Spinal cord (tissue), 10 donors: ENCODE data around the gene TBC1D10A. TPM values are rescaled to one million over a fixed set of nuclear protein-coding genes. Genes with fewer than 3 reads are reported as not detected.

Experiments
- DNase-seq, 6 donors: peaks; one replicate each; pipeline versions ENCODE4 v3.0.0 to v3.0.0-alpha.2; 2013 to 2015; ENCODE audit warnings: low spot score in 6 of 6, low read depth in 4 of 6
- H3K27ac ChIP-seq: one replicate; pipeline ENCODE4 v1.5.1; 2013; ENCODE audit warnings: low read depth, low read length, control low read depth
- H3K27me3 ChIP-seq: one replicate; pipeline ENCODE4 v1.6.1; 2013; ENCODE audit warnings: low read length; ENCODE audit not compliant: control insufficient read depth, insufficient read depth
- H3K36me3 ChIP-seq: one replicate; pipeline ENCODE4 v1.6.1; 2013; ENCODE audit warnings: low read length; ENCODE audit not compliant: control insufficient read depth, insufficient read depth
- H3K4me1 ChIP-seq: one replicate; pipeline ENCODE4 v1.6.1; 2013; ENCODE audit warnings: low read length; ENCODE audit not compliant: control insufficient read depth, insufficient read depth
- H3K4me3 ChIP-seq: one replicate; pipeline ENCODE4 v1.5.1; 2013; ENCODE audit warnings: low read depth, low read length, control low read depth
- H3K9me3 ChIP-seq: one replicate; pipeline ENCODE4 v1.6.1; 2013; ENCODE audit warnings: low read length; ENCODE audit not compliant: control insufficient read depth, insufficient read depth
- WGBS: methylation state at CpG from one replicate; pipeline ENCODE4 v1.1.5; 2013; ENCODE audit warnings: missing lambda C conversion rate; ENCODE audit not compliant: insufficient coverage; 5-methylcytosine and 5-hydroxymethylcytosine counted together
- polyA plus RNA-seq, 2 donors: library from polyadenylated mRNA; unstranded; fragments of 120-200 nt; gene quantifications; one replicate each; pipeline ENCODE4 v1.2.1, GENCODE V29; 2013; ENCODE audit not compliant: insufficient read length in 2 of 2
- total RNA-seq, 2 donors: library from RNA; depleted of rRNA in 1 of 2; stranded (reverse); fragments of 120-200 nt in 1 of 2; fragments of >200 nt in 1 of 2; gene quantifications; one replicate each; pipeline versions ENCODE4 v1.2.3 to v1.2.4, GENCODE V29; 2013 to 2014
- donor health status: healthy.

Gene TBC1D10A
- total and polyA plus RNA-seq, 4 donors, result 9.1 to 24.5 (median 17.2) TPM

DNA sequence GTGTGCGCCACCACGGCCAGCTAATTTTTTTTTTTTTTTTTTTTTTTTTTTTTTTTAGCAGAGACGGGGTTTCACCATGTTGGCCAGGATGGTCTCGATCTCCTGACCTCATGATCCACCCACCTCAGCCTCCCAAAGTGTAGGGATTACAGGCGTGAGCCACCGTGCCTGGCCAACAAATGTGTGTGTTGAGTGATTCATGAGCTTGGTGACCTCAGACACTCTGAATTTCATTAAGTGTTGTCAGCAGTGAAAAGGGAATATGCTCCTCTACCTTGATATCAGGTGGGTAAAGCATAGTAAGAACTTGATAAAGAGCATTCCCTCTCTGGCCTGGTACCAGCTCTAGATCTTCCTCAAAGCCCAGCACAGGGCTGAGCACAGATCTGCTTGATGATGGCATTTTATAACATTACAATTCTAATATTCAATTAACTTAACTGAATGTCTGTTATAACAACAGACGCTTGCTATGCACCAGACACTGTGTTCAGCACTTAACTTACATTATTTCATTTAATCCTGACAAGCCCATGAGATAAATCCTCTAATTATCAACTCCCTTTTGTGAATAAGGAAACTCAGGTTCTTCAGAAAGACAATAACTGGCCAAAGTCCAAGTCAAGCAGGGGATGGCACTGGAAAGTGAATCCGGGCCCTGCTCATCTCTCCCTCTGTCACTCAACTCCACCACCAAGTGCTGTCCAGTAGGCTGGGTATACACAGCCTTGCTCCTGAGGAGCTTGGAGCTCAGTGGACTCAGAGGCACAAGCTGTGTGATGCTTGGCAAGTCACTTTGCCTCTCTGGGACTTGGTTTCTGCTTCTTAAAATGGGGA lies 13.0 kb downstream of the TBC1D10A start:
- Histone ChIP-seq H3K4me3 (no peak overlapping the region), H3K4me1 (peaks cover 33% of the 10 kb centered on the region), H3K36me3 (peaks cover 9% of the 10 kb centered on the region), H3K9me3 (no peaks in the 10 kb centered on the region), H3K27me3 (no peaks in the 10 kb centered on the region), H3K27ac (no peak overlapping the region)
- DNase-seq, result no peak
- WGBS, result no CpG with 5 or more reads among the region's 8 CpGs

- Histone ChIP-seq H3K4me1 (peaks cover 34% of the 10 kb centered on the region), H3K27me3 (no peaks in the 10 kb centered on the region), H3K27ac (no peak overlapping the region), H3K4me3 (no peak overlapping the region), H3K36me3 (peaks cover 5% of the 10 kb centered on the region), H3K9me3 (no peaks in the 10 kb centered on the region)
- no peak for DNase-seq
- whole genome bisulfite sequencing, result 88% methylated on average over 6 of the region's 6 CpGs
These were observed 14.7 kb downstream of the TBC1D10A start for GRCh38 chr22:30312053-30312452.

DNA sequence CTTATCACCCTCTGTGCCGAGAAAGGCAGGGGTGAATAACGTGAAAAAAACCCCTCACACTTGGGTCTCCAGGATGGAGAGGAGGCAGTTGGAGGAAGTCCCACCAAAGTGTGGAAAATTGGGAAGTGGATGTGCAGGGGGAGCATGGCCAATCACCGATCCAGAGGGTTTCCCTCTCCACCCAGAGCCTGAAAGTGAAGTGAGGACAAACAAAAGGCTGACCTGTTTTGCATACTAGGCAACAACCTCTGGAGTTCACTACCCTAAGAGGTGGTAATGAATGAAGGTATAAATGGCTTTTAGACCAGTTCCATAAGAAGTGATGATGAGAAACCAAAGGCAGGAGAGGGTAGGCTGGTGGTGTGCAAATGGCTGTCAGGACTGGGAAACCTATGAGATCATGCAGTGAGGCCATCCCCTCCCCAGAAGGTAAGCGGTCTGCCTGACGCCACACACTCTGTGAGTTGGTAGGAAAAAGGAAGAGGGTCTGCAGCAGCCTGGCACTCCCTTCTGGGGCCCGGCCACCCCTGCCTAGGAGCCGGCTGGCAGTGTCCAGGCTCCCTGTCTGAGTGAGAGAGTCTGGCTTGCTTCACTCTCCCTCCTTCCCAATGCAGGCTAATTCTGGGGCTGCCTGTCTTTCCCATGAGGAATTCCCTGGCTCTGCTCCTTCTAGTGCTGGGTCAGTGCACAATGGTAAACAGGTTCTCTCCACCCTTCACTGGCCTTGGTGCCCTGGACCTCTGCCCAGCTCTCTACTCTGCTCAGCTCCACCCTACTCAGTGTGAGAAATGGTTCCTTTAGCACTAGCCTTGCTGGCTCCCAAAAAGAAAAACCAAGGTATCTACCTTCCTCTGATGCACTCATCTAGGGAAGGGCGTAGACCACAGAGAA lies 15.6 kb downstream of the TBC1D10A start:
- 53% methylated on average over 4 of the region's 8 CpGs for WGBS

GRCh38 chr22:30309951-30310741 lies 16.6 kb downstream of the TBC1D10A start:
- peaks cover 45% of the 10 kb centered on the region for H3K4me1 ChIP-seq
- H3K27ac ChIP-seq, result no peak overlapping the region
- H3K9me3 ChIP-seq, result no peaks in the 10 kb centered on the region
- no peak overlapping the region for H3K4me3 ChIP-seq
- 40% methylated on average over 3 of the region's 7 CpGs for WGBS
- H3K27me3 ChIP-seq, result no peaks in the 10 kb centered on the region
- H3K36me3 ChIP-seq, result no peaks in the 10 kb centered on the region
- DNase-seq, result peak in 1 of 6 donors; percentile 81

More for the DNA sequence above, 15.6 kb downstream of the TBC1D10A start:
- H3K4me3 ChIP-seq, result no peak overlapping the region
- peaks cover 38% of the 10 kb centered on the region for H3K4me1 ChIP-seq
- peak in 1 of 6 donors; percentile 73 for DNase-seq
- peak overlapping the region; percentile 42 for H3K27ac ChIP-seq
- no peaks in the 10 kb centered on the region for H3K9me3 ChIP-seq
- H3K36me3 ChIP-seq, result no peaks in the 10 kb centered on the region
- H3K27me3 ChIP-seq, result no peaks in the 10 kb centered on the region

- no peak overlapping the region for H3K4me3 ChIP-seq
- no peaks in the 10 kb centered on the region for H3K9me3 ChIP-seq
- WGBS, result 73% methylated on average over 4 of the region's 5 CpGs
- DNase-seq, result no peak
- no peaks in the 10 kb centered on the region for H3K27me3 ChIP-seq
- H3K36me3 ChIP-seq, result no peaks in the 10 kb centered on the region
- H3K27ac ChIP-seq, result no peak overlapping the region
- peaks cover 51% of the 10 kb centered on the region for H3K4me1 ChIP-seq
These were observed 18.1 kb downstream of the TBC1D10A start for GRCh38 chr22:30308518-30309230.

- peaks cover 51% of the 10 kb centered on the region for H3K4me1 ChIP-seq
- H3K27ac ChIP-seq, result no peak overlapping the region
- H3K4me3 ChIP-seq, result no peak overlapping the region
- peaks cover 3% of the 10 kb centered on the region for H3K36me3 ChIP-seq
- WGBS, result 100% methylated on average over 1 of the region's 2 CpGs
- H3K9me3 ChIP-seq, result no peaks in the 10 kb centered on the region
- no peak for DNase-seq
- H3K27me3 ChIP-seq, result no peaks in the 10 kb centered on the region
These were observed 18.6 kb downstream of the TBC1D10A start for GRCh38 chr22:30308093-30308492.

- H3K4me1 ChIP-seq, result peaks cover 54% of the 10 kb centered on the region
- DNase-seq, result no peak
- no peak overlapping the region for H3K4me3 ChIP-seq
- H3K27me3 ChIP-seq, result no peaks in the 10 kb centered on the region
- H3K27ac ChIP-seq, result no peak overlapping the region
- no peaks in the 10 kb centered on the region for H3K9me3 ChIP-seq
- WGBS, result 64% methylated on average over 4 of the region's 4 CpGs
- peaks cover 12% of the 10 kb centered on the region for H3K36me3 ChIP-seq
These were observed 19.6 kb downstream of the TBC1D10A start for GRCh38 chr22:30307041-30307574.

GRCh38 chr22:30306627-30307011 lies 20.1 kb downstream of the TBC1D10A start:
- no peak overlapping the region for H3K4me3 ChIP-seq
- no peak overlapping the region for H3K27ac ChIP-seq
- H3K9me3 ChIP-seq, result no peaks in the 10 kb centered on the region
- no peak for DNase-seq
- WGBS, result no CpG with 5 or more reads among the region's 1 CpG
- no peaks in the 10 kb centered on the region for H3K27me3 ChIP-seq
- peaks cover 54% of the 10 kb centered on the region for H3K4me1 ChIP-seq
- peaks cover 17% of the 10 kb centered on the region for H3K36me3 ChIP-seq
